Measurements from ENCODE around the gene UBE4B. TPM values are rescaled to one million over a fixed set of nuclear protein-coding genes. Genes with fewer than 3 reads are reported as not detected.
A peak's percentile ranks its signal among the peaks of the same experiment; 100 is the strongest.
"Not testable (repeated sequence)": the region's sequence is repeated elsewhere in the genome, so short reads cannot be mapped to it uniquely, and the experiment has no call there.

The UBE4B gene
- total RNA-seq, 2 donors from 2014 or later: 62.7 to 73.3 TPM

- H3K9ac ChIP-seq (ENCODE audit: extremely low read depth, low read length, poor library complexity, severe bottlenecking): no peak overlapping the region
- 92 to 94% methylated on average over 10 to 17 of the region's 17 CpGs for WGBS, 2 experiments (ENCODE audit: insufficient coverage in 1 of 2, insufficient read length in 1 of 2)
Measured at GRCh38 chr1:10106241-10106640, 73.5 kb downstream of the UBE4B start.

GRCh38 chr1:10106756-10107475, 74.2 kb downstream of the UBE4B start:
- no peaks in the 10 kb centered on the region for H3K9me3 ChIP-seq (ENCODE audit: control insufficient read depth, low read length)
- peak overlapping the region; percentile 50 for H3K27ac Mint-ChIP-seq
- peaks cover 58% of the 10 kb centered on the region for H3K36me3 ChIP-seq (ENCODE audit: control insufficient read depth, insufficient read depth, low read length)
- H3K4me1 Mint-ChIP-seq: peaks cover 2% of the 10 kb centered on the region
- no peaks in the 10 kb centered on the region for H3K4me1 ChIP-seq (ENCODE audit: control insufficient read depth, insufficient read depth, low read length)
- no peaks in the 10 kb centered on the region for H3K9me3 Mint-ChIP-seq
- H3K4me3 ChIP-seq (ENCODE audit: low read length): no peak overlapping the region
- TF ChIP-seq CTCF (conservative IDR thresholded peaks at IDR 0.05): no peak
- 89 to 100% methylated on average over 1 to 7 of the region's 7 CpGs for WGBS, 2 experiments (ENCODE audit: insufficient coverage in 1 of 2, insufficient read length in 1 of 2)
- no peak overlapping the region for H3K27ac ChIP-seq (ENCODE audit: low read depth, low read length)
- DNase-seq: no peak
- no peaks in the 10 kb centered on the region for H3K27me3 Mint-ChIP-seq (ENCODE audit: insufficient read depth)
- H3K27me3 ChIP-seq (ENCODE audit: control insufficient read depth, insufficient read depth, low read length, poor library complexity, severe bottlenecking): no peaks in the 10 kb centered on the region
- H3K4me3 Mint-ChIP-seq: no peak overlapping the region
- no peak overlapping the region for H3K9ac ChIP-seq (ENCODE audit: extremely low read depth, low read length, poor library complexity, severe bottlenecking)
- peaks cover 68% of the 10 kb centered on the region for H3K36me3 Mint-ChIP-seq (ENCODE audit: low read depth)

More at GRCh38 chr1:10106241-10106640, 73.5 kb downstream of the UBE4B start:
- Histone ChIP-seq H3K36me3 (ENCODE audit: control insufficient read depth, insufficient read depth, low read length) (peaks cover 62% of the 10 kb centered on the region), H3K27ac (ENCODE audit: low read depth, low read length) (no peak overlapping the region), H3K4me3 (ENCODE audit: low read length) (no peak overlapping the region), H3K27me3 (ENCODE audit: control insufficient read depth, insufficient read depth, low read length, poor library complexity, severe bottlenecking) (no peaks in the 10 kb centered on the region), H3K4me1 (ENCODE audit: control insufficient read depth, insufficient read depth, low read length) (no peaks in the 10 kb centered on the region), H3K9me3 (ENCODE audit: control insufficient read depth, low read length) (no peaks in the 10 kb centered on the region)
- Mint-ChIP-seq H3K4me3 (no peak overlapping the region), H3K27me3 (ENCODE audit: insufficient read depth) (no peaks in the 10 kb centered on the region), H3K27ac (peak overlapping the region; percentile 31), H3K9me3 (no peaks in the 10 kb centered on the region), H3K36me3 (ENCODE audit: low read depth) (peaks cover 68% of the 10 kb centered on the region), H3K4me1 (peaks cover 2% of the 10 kb centered on the region)
- DNase-seq: no peak
- TF ChIP-seq CTCF (conservative IDR thresholded peaks at IDR 0.05): no peak

- H3K9me3 ChIP-seq (ENCODE audit: control insufficient read depth, low read length); H3K9ac ChIP-seq (ENCODE audit: extremely low read depth, low read length, poor library complexity, severe bottlenecking); H3K4me1 ChIP-seq (ENCODE audit: control insufficient read depth, insufficient read depth, low read length); H3K27me3 ChIP-seq (ENCODE audit: control insufficient read depth, insufficient read depth, low read length, poor library complexity, severe bottlenecking); H3K9me3 Mint-ChIP-seq; H3K4me3 Mint-ChIP-seq; H3K4me3 ChIP-seq (ENCODE audit: low read length); DNase-seq; H3K4me1 Mint-ChIP-seq; H3K27me3 Mint-ChIP-seq (ENCODE audit: insufficient read depth); H3K27ac ChIP-seq (ENCODE audit: low read depth, low read length): not testable (repeated sequence)
- peaks cover 58% of the 10 kb centered on the region for H3K36me3 ChIP-seq (ENCODE audit: control insufficient read depth, insufficient read depth, low read length)
- peaks cover 67% of the 10 kb centered on the region for H3K36me3 Mint-ChIP-seq (ENCODE audit: low read depth)
- H3K27ac Mint-ChIP-seq: peak overlapping the region; percentile 80
- 85 to 95% methylated on average over 6 to 8 of the region's 8 CpGs for WGBS, 2 experiments (ENCODE audit: insufficient coverage in 1 of 2, insufficient read length in 1 of 2)
Measured at GRCh38 chr1:10107476-10107847, 74.7 kb downstream of the UBE4B start.
